ENCODE measurements around the gene C10orf90.

- TF ChIP-seq POLR2AphosphoS5 (IDR thresholded peaks at IDR 0.05; ENCODE audit: insufficient read depth, low read depth, low read length) (no peak), POLR2A (IDR thresholded peaks at IDR 0.05; ENCODE audit: low read depth, low read length) (no peak), FOS (IDR thresholded peaks at IDR 0.05; ENCODE audit: borderline replicate concordance, insufficient read depth, low read length) (no peak), CTCF (IDR thresholded peaks at IDR 0.05; ENCODE audit: extremely low read depth in 1 of 2, insufficient read depth in 1 of 2, low read depth in 1 of 2, low read length in 2 of 2) (no peak)
Measured at GRCh38 chr10:126634347-126634746, 36.1 kb downstream of the C10orf90 start.
